Liver (tissue), 9 donors: ENCODE measurements around the gene LPP. TPM values are rescaled to one million over a fixed set of nuclear protein-coding genes. Genes with fewer than 3 reads are reported as not detected.

ENCODE experiments used
- DNase-seq: peaks from one replicate; pipeline ENCODE4 v3.0.0-alpha.2; 2017; ENCODE audit warnings: low spot score
- H3K27ac ChIP-seq, 2 donors: one replicate each; pipeline ENCODE4 v1.7.0; 2013; ENCODE audit warnings: inconsistent platforms in 2 of 2, low read length in 2 of 2, control low read depth in 1 of 2, low read depth in 1 of 2, mild to moderate bottlenecking in 1 of 2
- H3K27me3 ChIP-seq, 4 donors: one replicate each; pipeline versions ENCODE4 v1.6.1 to v1.7.0; 2013; ENCODE audit warnings: low read length in 3 of 4, inconsistent platforms in 1 of 4, mild to moderate bottlenecking in 1 of 4, moderate library complexity in 1 of 4; ENCODE audit not compliant: control insufficient read depth in 4 of 4, insufficient read depth in 4 of 4
- H3K36me3 ChIP-seq, 4 donors: one replicate each; pipeline versions ENCODE4 v1.6.1 to v1.7.0; 2013; ENCODE audit warnings: low read length in 3 of 4, mild to moderate bottlenecking in 3 of 4, low read depth in 1 of 4, moderate library complexity in 1 of 4; ENCODE audit not compliant: control insufficient read depth in 4 of 4, insufficient read depth in 3 of 4
- H3K4me1 ChIP-seq, 4 donors: one replicate each; pipeline versions ENCODE4 v1.6.1 to v1.7.0; 2013; ENCODE audit warnings: low read length in 3 of 4, mild to moderate bottlenecking in 3 of 4, moderate library complexity in 1 of 4; ENCODE audit not compliant: control insufficient read depth in 4 of 4, insufficient read depth in 4 of 4
- H3K4me3 ChIP-seq, 3 donors: one replicate each; pipeline versions ENCODE4 v1.6.1 to v1.7.0; 2013; ENCODE audit warnings: low read length in 3 of 3, control low read depth in 1 of 3, low read depth in 1 of 3, mild to moderate bottlenecking in 1 of 3
- H3K9ac ChIP-seq, 2 donors: one replicate each; pipeline ENCODE4 v1.7.0; 2013; ENCODE audit warnings: low read length in 2 of 2, mild to moderate bottlenecking in 2 of 2, moderate library complexity in 2 of 2, control low read depth in 1 of 2, low read depth in 1 of 2
- H3K9me3 ChIP-seq, 4 donors: one replicate each; pipeline versions ENCODE4 v1.6.1 to v1.7.0; 2013; ENCODE audit warnings: low read length in 3 of 4; ENCODE audit not compliant: control insufficient read depth in 4 of 4
- CTCF ChIP-seq: fragments of 150-350 bp; IDR thresholded peaks from 2 replicates; pipeline ENCODE4 v1.5.1; 2017; ENCODE audit warnings: improper control_type of control experiment, low read depth, low read length; ENCODE audit not compliant: missing input control
- EGR1 ChIP-seq, 2 donors: IDR thresholded peaks; 2 replicates each; pipeline ENCODE4 v1.6.1; 2016 to 2018; ENCODE audit warnings: antibody characterized with exemption in 2 of 2, low read depth in 2 of 2
- FOXA2 ChIP-seq: IDR thresholded peaks from 2 replicates; pipeline ENCODE4 v1.6.1; 2016; ENCODE audit warnings: antibody characterized with exemption
- GABPA ChIP-seq, 2 donors: IDR thresholded peaks in 1 of 2; conservative IDR thresholded peaks in 1 of 2; 2 replicates each; pipeline ENCODE4 v1.6.1; 2016; ENCODE audit warnings: antibody characterized with exemption in 2 of 2, mild to moderate bottlenecking in 1 of 2, moderate library complexity in 1 of 2
- HNF4A ChIP-seq, 2 donors: conservative IDR thresholded peaks; 2 replicates each; pipeline ENCODE4 v1.6.1; 2016; ENCODE audit warnings: antibody characterized with exemption in 2 of 2, mild to moderate bottlenecking in 2 of 2
- JUND ChIP-seq, 2 donors: IDR thresholded peaks; 2 replicates each; pipeline ENCODE4 v1.6.1; 2016; ENCODE audit warnings: antibody characterized with exemption in 2 of 2
- NR2F2 ChIP-seq: IDR thresholded peaks from 2 replicates; pipeline ENCODE4 v1.6.1; 2016; ENCODE audit warnings: antibody characterized with exemption
- RAD21 ChIP-seq, 2 donors: IDR thresholded peaks; 2 replicates each; pipeline ENCODE4 v1.6.1; 2016; ENCODE audit warnings: antibody characterized with exemption in 2 of 2, mild to moderate bottlenecking in 2 of 2
- RXRA ChIP-seq, 2 donors: IDR thresholded peaks; 2 replicates each; pipeline ENCODE4 v1.6.1; 2017 to 2018; ENCODE audit warnings: antibody characterized with exemption in 2 of 2, mild to moderate bottlenecking in 1 of 2
- SP1 ChIP-seq: IDR thresholded peaks from 2 replicates; pipeline ENCODE4 v1.6.1; 2018; ENCODE audit warnings: antibody characterized with exemption, mild to moderate bottlenecking
- TAF1 ChIP-seq: conservative IDR thresholded peaks from 2 replicates; pipeline ENCODE4 v1.6.1; 2016; ENCODE audit warnings: antibody characterized with exemption, mild to moderate bottlenecking
- YY1 ChIP-seq: IDR thresholded peaks from 2 replicates; pipeline ENCODE4 v1.6.1; 2016; ENCODE audit warnings: antibody characterized with exemption, mild to moderate bottlenecking
- WGBS: extraction: QIAGEN DNeasy Blood & Tissue Kit; methylation state at CpG from one replicate; pipeline ENCODE4 v1.1.7; 2013; 5-methylcytosine and 5-hydroxymethylcytosine counted together
- polyA plus RNA-seq, 2 donors: library from polyadenylated mRNA; stranded (reverse) in 1 of 2; unstranded in 1 of 2; fragments of 200-250 nt in 1 of 2; fragments of >200 nt in 1 of 2; fragmentation: Nextera tagmentation in 1 of 2; extraction: Ambion mirVana in 1 of 2; gene quantifications; one replicate each; pipeline versions ENCODE4 v1.2.1 to v1.2.3, GENCODE V29; 2013 to 2015
- total RNA-seq, 2 donors: library from RNA; depleted of rRNA; stranded (reverse); fragments of >200 nt; gene quantifications; one replicate each; pipeline ENCODE4 v1.2.3, GENCODE V29; 2014
- TF ChIP-seq, protein P1 (sequence below): IDR thresholded peaks from 2 replicates; pipeline ENCODE4 v1.6.1; 2016; ENCODE audit warnings: antibody characterized with exemption, mild to moderate bottlenecking
- donor health status: healthy.
- donor health status: healthy.
- donor health status: healthy.
- donor health status: healthy.
- donor health status: healthy.

LPP gene
- total and polyA plus RNA-seq, 4 donors, result 3.3 to 53.7 (median 28.2) TPM

- 95% methylated on average over 7 of the region's 7 CpGs for WGBS
- H3K4me1 ChIP-seq, result peaks cover 0 to 12% (median 3%) of the 10 kb centered on the region in 4 donors
Observed at GRCh38 chr3:188571531-188572095, 417.7 kb downstream of the LPP start.

GRCh38 chr3:188573291-188573940 lies 419.5 kb downstream of the LPP start:
- Histone ChIP-seq H3K27me3 (no peaks in the 10 kb centered on the region), H3K27ac (no peak overlapping the region), H3K9ac (no peak overlapping the region), H3K36me3 (peaks cover 0 to 2% (median 1%) of the 10 kb centered on the region in 4 donors), H3K4me1 (peaks cover 0 to 4% (median 2%) of the 10 kb centered on the region in 4 donors), H3K9me3 (no peaks in the 10 kb centered on the region), H3K4me3 (no peak overlapping the region)
- DNase-seq, result no peak
- WGBS, result 78% methylated on average over 8 of the region's 8 CpGs
- TF ChIP-seq, protein P1, sequence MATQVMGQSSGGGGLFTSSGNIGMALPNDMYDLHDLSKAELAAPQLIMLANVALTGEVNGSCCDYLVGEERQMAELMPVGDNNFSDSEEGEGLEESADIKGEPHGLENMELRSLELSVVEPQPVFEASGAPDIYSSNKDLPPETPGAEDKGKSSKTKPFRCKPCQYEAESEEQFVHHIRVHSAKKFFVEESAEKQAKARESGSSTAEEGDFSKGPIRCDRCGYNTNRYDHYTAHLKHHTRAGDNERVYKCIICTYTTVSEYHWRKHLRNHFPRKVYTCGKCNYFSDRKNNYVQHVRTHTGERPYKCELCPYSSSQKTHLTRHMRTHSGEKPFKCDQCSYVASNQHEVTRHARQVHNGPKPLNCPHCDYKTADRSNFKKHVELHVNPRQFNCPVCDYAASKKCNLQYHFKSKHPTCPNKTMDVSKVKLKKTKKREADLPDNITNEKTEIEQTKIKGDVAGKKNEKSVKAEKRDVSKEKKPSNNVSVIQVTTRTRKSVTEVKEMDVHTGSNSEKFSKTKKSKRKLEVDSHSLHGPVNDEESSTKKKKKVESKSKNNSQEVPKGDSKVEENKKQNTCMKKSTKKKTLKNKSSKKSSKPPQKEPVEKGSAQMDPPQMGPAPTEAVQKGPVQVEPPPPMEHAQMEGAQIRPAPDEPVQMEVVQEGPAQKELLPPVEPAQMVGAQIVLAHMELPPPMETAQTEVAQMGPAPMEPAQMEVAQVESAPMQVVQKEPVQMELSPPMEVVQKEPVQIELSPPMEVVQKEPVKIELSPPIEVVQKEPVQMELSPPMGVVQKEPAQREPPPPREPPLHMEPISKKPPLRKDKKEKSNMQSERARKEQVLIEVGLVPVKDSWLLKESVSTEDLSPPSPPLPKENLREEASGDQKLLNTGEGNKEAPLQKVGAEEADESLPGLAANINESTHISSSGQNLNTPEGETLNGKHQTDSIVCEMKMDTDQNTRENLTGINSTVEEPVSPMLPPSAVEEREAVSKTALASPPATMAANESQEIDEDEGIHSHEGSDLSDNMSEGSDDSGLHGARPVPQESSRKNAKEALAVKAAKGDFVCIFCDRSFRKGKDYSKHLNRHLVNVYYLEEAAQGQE, result no peak
- no peak for TF ChIP-seq GABPA (IDR thresholded peaks at IDR 0.05 in 1 of 2, conservative IDR thresholded peaks at IDR 0.05 in 1 of 2)

More at GRCh38 chr3:188571531-188572095, 417.7 kb downstream of the LPP start:
- peaks cover 0 to 2% (median 1%) of the 10 kb centered on the region in 4 donors for H3K36me3 ChIP-seq
- no peak for TF ChIP-seq JUND (IDR thresholded peaks at IDR 0.05)
- TF ChIP-seq, protein P1, result no peak
- TF ChIP-seq CTCF, result no peak
- no peak for TF ChIP-seq YY1
- no peak for TF ChIP-seq HNF4A (conservative IDR thresholded peaks at IDR 0.05)
- no peak for TF ChIP-seq EGR1 (IDR thresholded peaks at IDR 0.05; ENCODE audit: low read depth in 2 of 2)
- no peak for TF ChIP-seq SP1
- TF ChIP-seq NR2F2, result no peak
- no peak for TF ChIP-seq FOXA2
- no peak for TF ChIP-seq TAF1
- TF ChIP-seq RXRA (IDR thresholded peaks at IDR 0.05), result no peak
- TF ChIP-seq RAD21 (IDR thresholded peaks at IDR 0.05), result no peak
- no peak for DNase-seq
- no peak overlapping the region for H3K9ac ChIP-seq
- no peaks in the 10 kb centered on the region for H3K27me3 ChIP-seq
- H3K27ac ChIP-seq, result no peak overlapping the region
- H3K9me3 ChIP-seq, result no peaks in the 10 kb centered on the region
- no peak overlapping the region for H3K4me3 ChIP-seq
